SK-N-SH (cell line): ENCODE results near the gene SEPTIN10. TPM values are rescaled to one million over a fixed set of nuclear protein-coding genes. Genes with fewer than 3 reads are reported as not detected.

Experiments used
- CTCF ChIA-PET: fragments of 300-600, 350-600 bp; formaldehyde crosslinking; extraction: SDS; loops from one replicate; lab custom pipeline; 2021; lab: Yijun Ruan, JAX
- POLR2A ChIA-PET: fragments of 350-600 bp; sonication (Branson Sonifier 250); formaldehyde crosslinking; extraction: SDS; loops from one replicate; lab custom pipeline; 2020; ENCODE audit warnings: antibody characterized with exemption, inconsistent platforms; lab: Yijun Ruan, JAX
- DNase-seq: peaks from one replicate; pipeline ENCODE4 v3.0.0; 2012
- H2AFZ ChIP-seq: fragments of 200-600 bp; sonication (generic); 2 replicates; pipeline ENCODE4 v1.8.1; 2016; ENCODE audit warnings: antibody characterized with exemption, mild to moderate bottlenecking, low read depth
- H3F3A ChIP-seq: fragments of 200-600 bp; sonication (generic); replicated peaks from 2 replicates; pipeline ENCODE3; 2016; ENCODE audit warnings: antibody characterized with exemption, mild to moderate bottlenecking; ENCODE audit not compliant: insufficient read depth
- H3K27ac ChIP-seq, 2 experiments: fragments of 200-500 bp in 1 of 2; fragments of 200-600 bp in 1 of 2; sonication (Bioruptor generic) in 1 of 2; sonication (generic), shearing (Covaris generic) in 1 of 2; 2 replicates each; pipeline versions ENCODE4 v1.5.1 to v1.6.1; 2014 to 2016; ENCODE audit warnings: low read depth in 2 of 2, inconsistent platforms in 1 of 2, low read length in 1 of 2, mild to moderate bottlenecking in 1 of 2, mixed read lengths in 1 of 2
- H3K27me3 ChIP-seq: fragments of 200-600 bp; sonication (generic), shearing (Covaris generic); 2 replicates; pipeline ENCODE4 v1.6.1; 2016; ENCODE audit warnings: mixed run types; ENCODE audit not compliant: insufficient read depth
- H3K36me3 ChIP-seq, 2 experiments: fragments of 200-500 bp in 1 of 2; fragments of 200-600 bp in 1 of 2; sonication (Bioruptor generic) in 1 of 2; sonication (generic) in 1 of 2; replicated peaks in 1 of 2; 2 replicates each; pipeline versions ENCODE3 to v1.5.1; 2014 to 2016; ENCODE audit warnings: low read length in 1 of 2, mild to moderate bottlenecking in 1 of 2; ENCODE audit not compliant: insufficient read depth in 2 of 2, control insufficient read depth in 1 of 2
- H3K4me1 ChIP-seq, 2 experiments: fragments of 200-500 bp in 1 of 2; fragments of 200-600 bp in 1 of 2; sonication (Bioruptor generic) in 1 of 2; sonication (generic), shearing (Covaris generic) in 1 of 2; 2 replicates each; pipeline versions ENCODE4 v1.5.1 to v1.6.1; 2014 to 2016; ENCODE audit warnings: low read depth in 1 of 2, low read length in 1 of 2, mixed run types in 1 of 2; ENCODE audit not compliant: insufficient read depth in 2 of 2, control insufficient read depth in 1 of 2
- H3K4me2 ChIP-seq: fragments of 200-600 bp; sonication (generic), shearing (Covaris generic); 2 replicates; pipeline ENCODE4 v1.6.1; 2017; ENCODE audit warnings: mixed run types
- H3K4me3 ChIP-seq, 2 experiments: fragments of 200-500 bp in 1 of 2; fragments of 200-600 bp in 1 of 2; sonication (Bioruptor generic) in 1 of 2; sonication (generic), shearing (Covaris generic) in 1 of 2; 2 replicates each; pipeline versions ENCODE4 v1.5.1 to v1.8.1; 2014 to 2016; ENCODE audit warnings: low read depth in 2 of 2, inconsistent platforms in 1 of 2, low read length in 1 of 2, mild to moderate bottlenecking in 1 of 2, mixed read lengths in 1 of 2, moderate library complexity in 1 of 2
- H3K79me2 ChIP-seq: fragments of 200-600 bp; sonication (generic); 2 replicates; pipeline ENCODE4 v1.8.1; 2017; ENCODE audit warnings: mild to moderate bottlenecking; ENCODE audit not compliant: insufficient read depth
- H3K9ac ChIP-seq: fragments of 200-600 bp; sonication (generic); 2 replicates; pipeline ENCODE4 v1.6.1; 2017; ENCODE audit warnings: mixed run types
- H3K9me2 ChIP-seq: fragments of 200-600 bp; sonication (generic); 2 replicates; pipeline ENCODE4 v1.6.1; 2017; ENCODE audit warnings: mixed run types
- H3K9me3 ChIP-seq: fragments of 200-600 bp; sonication (generic); 2 replicates; pipeline ENCODE4 v1.6.1; 2017; ENCODE audit warnings: mixed run types, mild to moderate bottlenecking, moderate library complexity
- H4K20me1 ChIP-seq: fragments of 200-600 bp; sonication (generic); 2 replicates; pipeline ENCODE4 v1.6.1; 2017; ENCODE audit warnings: mild to moderate bottlenecking, mixed run types; ENCODE audit not compliant: insufficient read depth
- ELF1 ChIP-seq: IDR thresholded peaks from 2 replicates; pipeline ENCODE4 v1.4.0; 2012
- EP300 ChIP-seq, 2 experiments: IDR thresholded peaks; 2 replicates each; pipeline versions ENCODE4 v1.4.0 to v1.6.1; 2012; ENCODE audit warnings: borderline replicate concordance in 1 of 2, low read depth in 1 of 2, low read length in 1 of 2
- FOSL2 ChIP-seq: IDR thresholded peaks from 2 replicates; pipeline ENCODE4 v1.4.0; 2012; ENCODE audit warnings: low read depth, mild to moderate bottlenecking, moderate library complexity, borderline replicate concordance
- FOXJ3 ChIP-seq: sonication (generic); formaldehyde crosslinking; IDR thresholded peaks from 2 replicates; pipeline ENCODE4 v1.5.1; 2020; ENCODE audit warnings: mild to moderate bottlenecking, missing genetic modification reagents
- FOXM1 ChIP-seq: IDR thresholded peaks from 2 replicates; pipeline ENCODE4 v1.4.0; 2012; ENCODE audit warnings: low read depth, mild to moderate bottlenecking
- GATA2 ChIP-seq: sonication (generic); formaldehyde crosslinking; IDR thresholded peaks from 2 replicates; pipeline ENCODE4 v1.5.0; 2020; ENCODE audit warnings: mild to moderate bottlenecking, missing genetic modification reagents
- JUND ChIP-seq: IDR thresholded peaks from 2 replicates; pipeline ENCODE4 v1.4.0; 2012
- MEF2A ChIP-seq: IDR thresholded peaks from 2 replicates; pipeline ENCODE4 v1.4.0; 2012; ENCODE audit warnings: low read depth, borderline replicate concordance
- MXI1 ChIP-seq: IDR thresholded peaks from 2 replicates; pipeline ENCODE4 v1.6.1; 2012; ENCODE audit warnings: mild to moderate bottlenecking, low read depth, low read length, improper control_type of control experiment
- NFIC ChIP-seq: IDR thresholded peaks from 2 replicates; pipeline ENCODE4 v1.4.0; 2012; ENCODE audit warnings: borderline replicate concordance
- NRF1 ChIP-seq: IDR thresholded peaks from 2 replicates; pipeline ENCODE4 v1.6.1; 2012; ENCODE audit warnings: low read depth, mild to moderate bottlenecking, low read length
- POLR2AphosphoS5 ChIP-seq: IDR thresholded peaks from 2 replicates; pipeline ENCODE4 v1.6.1; 2012; ENCODE audit warnings: low read depth, low read length
- RFX5 ChIP-seq: IDR thresholded peaks from 2 replicates; pipeline ENCODE4 v1.6.1; 2012; ENCODE audit warnings: mild to moderate bottlenecking, improper control_type of control experiment, low read length
- RXRA ChIP-seq: IDR thresholded peaks from 2 replicates; pipeline ENCODE4 v1.4.0; 2012; ENCODE audit warnings: low read depth, mild to moderate bottlenecking, borderline replicate concordance
- SIN3A ChIP-seq: IDR thresholded peaks from 2 replicates; pipeline ENCODE4 v1.6.1; 2012; ENCODE audit warnings: low read depth, mild to moderate bottlenecking, low read length, moderate library complexity, borderline replicate concordance
- TAF1 ChIP-seq: IDR thresholded peaks from 2 replicates; pipeline ENCODE4 v1.6.1; 2012; ENCODE audit warnings: low read depth, mild to moderate bottlenecking, low read length, moderate library complexity, borderline replicate concordance
- TCF12 ChIP-seq: IDR thresholded peaks from 2 replicates; pipeline ENCODE4 v1.4.0; 2012
- TEAD4 ChIP-seq: IDR thresholded peaks from 2 replicates; pipeline ENCODE4 v1.4.0; 2012; ENCODE audit warnings: mild to moderate bottlenecking, borderline replicate concordance; ENCODE audit not compliant: insufficient read depth
- YY1 ChIP-seq: IDR thresholded peaks from 2 replicates; pipeline ENCODE4 v1.4.0; 2012; ENCODE audit warnings: low read depth, mild to moderate bottlenecking
- WGBS: methylation state at CpG from one replicate; pipeline ENCODE4 v1.1.6; 2017; ENCODE audit warnings: low lambda C conversion rate; 5-methylcytosine and 5-hydroxymethylcytosine counted together
- polyA plus RNA-seq, 3 experiments: library from polyadenylated mRNA; depleted of rRNA; stranded (reverse); fragments of >200 nt; gene quantifications; 2 replicates each; pipeline ENCODE4 v1.2.3, GENCODE V29; 2012
- TF ChIP-seq, protein P1 (sequence below): IDR thresholded peaks from 2 replicates; pipeline ENCODE4; 2012
- TF ChIP-seq, protein P2 (sequence below): fragments of 150-350 bp; IDR thresholded peaks from 2 replicates; pipeline ENCODE4 v1.6.1; 2016; ENCODE audit warnings: mild to moderate bottlenecking, low read depth, low read length
- TF ChIP-seq, protein P3 (sequence below): IDR thresholded peaks from 2 replicates; pipeline ENCODE4 v1.4.0; 2012; ENCODE audit warnings: low read depth, borderline replicate concordance
- TF ChIP-seq, protein P4 (sequence below): IDR thresholded peaks from 2 replicates; pipeline ENCODE4 v1.4.0; 2012; ENCODE audit warnings: low read depth, borderline replicate concordance
- TF ChIP-seq, protein P5 (sequence below): IDR thresholded peaks from 2 replicates; pipeline ENCODE4 v1.4.0; 2012; ENCODE audit warnings: low read depth
- TF ChIP-seq, protein P6 (sequence below): fragments of 150-350 bp; IDR thresholded peaks from 2 replicates; pipeline ENCODE4 v1.6.1; 2017; ENCODE audit warnings: antibody characterized with exemption, low read length, low read depth, borderline replicate concordance

Gene SEPTIN10
- polyA plus RNA-seq, 1 of the 3 experiments (the other 2 are of a cell fraction) = 46.5 TPM

DNA sequence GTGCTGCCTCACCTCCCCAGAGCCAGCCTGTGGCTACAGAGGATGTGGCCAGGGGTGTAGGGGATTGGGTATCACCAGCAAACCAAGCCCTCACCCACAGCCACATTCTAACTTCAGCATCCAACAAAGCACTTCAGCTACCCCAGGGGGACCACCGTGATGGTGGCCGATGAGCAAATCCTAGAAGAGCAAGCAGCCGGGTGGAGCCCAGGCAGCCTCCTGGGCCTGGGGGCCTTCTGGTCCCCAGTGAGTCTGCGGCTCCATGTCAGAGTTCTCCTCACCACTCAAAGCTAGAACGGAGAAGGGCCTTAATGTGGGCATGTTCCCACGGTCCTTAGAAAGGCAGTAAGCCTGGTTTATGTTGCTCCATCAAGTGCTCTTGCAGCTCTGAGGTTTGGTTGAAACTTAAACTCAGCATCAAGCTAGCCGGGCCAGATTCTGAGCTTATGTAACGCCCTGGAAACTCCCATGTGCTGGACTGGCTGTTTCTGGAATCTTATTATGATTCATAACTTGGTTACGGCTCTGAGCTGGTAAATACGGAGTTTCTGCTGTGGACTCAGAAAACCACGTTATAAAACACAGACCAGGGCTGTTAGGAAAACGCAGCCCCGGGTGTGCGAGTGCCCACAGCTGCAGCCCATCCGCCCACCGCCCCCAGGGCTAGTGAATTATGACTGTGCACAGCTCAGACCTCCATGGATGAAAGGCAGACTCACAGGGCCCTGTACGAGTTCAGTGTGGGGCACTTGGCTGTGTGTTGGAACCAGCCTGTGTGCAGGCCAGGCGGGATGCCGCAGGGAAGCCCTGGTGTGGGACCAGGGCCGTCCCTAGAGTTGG is 99.8 kb downstream of the SEPTIN10 start:
- DNase-seq = peak; percentile 62
- TF ChIP-seq RXRA = no peak
- peak in 1 of 2 experiments; percentile 32; a peak in 1 of 4 replicates for TF ChIP-seq EP300 (IDR thresholded peaks at IDR 0.05; ENCODE audit: borderline replicate concordance in 1 of 2, low read depth in 1 of 2, low read length in 1 of 2)
- TF ChIP-seq, protein P1, sequence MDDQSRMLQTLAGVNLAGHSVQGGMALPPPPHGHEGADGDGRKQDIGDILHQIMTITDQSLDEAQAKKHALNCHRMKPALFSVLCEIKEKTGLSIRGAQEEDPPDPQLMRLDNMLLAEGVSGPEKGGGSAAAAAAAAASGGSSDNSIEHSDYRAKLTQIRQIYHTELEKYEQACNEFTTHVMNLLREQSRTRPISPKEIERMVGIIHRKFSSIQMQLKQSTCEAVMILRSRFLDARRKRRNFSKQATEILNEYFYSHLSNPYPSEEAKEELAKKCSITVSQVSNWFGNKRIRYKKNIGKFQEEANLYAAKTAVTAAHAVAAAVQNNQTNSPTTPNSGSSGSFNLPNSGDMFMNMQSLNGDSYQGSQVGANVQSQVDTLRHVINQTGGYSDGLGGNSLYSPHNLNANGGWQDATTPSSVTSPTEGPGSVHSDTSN = peak; percentile 19; the same call in 1 of the 2 replicates
- TF ChIP-seq, protein P2, sequence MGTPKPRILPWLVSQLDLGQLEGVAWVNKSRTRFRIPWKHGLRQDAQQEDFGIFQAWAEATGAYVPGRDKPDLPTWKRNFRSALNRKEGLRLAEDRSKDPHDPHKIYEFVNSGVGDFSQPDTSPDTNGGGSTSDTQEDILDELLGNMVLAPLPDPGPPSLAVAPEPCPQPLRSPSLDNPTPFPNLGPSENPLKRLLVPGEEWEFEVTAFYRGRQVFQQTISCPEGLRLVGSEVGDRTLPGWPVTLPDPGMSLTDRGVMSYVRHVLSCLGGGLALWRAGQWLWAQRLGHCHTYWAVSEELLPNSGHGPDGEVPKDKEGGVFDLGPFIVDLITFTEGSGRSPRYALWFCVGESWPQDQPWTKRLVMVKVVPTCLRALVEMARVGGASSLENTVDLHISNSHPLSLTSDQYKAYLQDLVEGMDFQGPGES = no peak
- TF ChIP-seq NRF1 = no peak
- TF ChIP-seq, protein P3, sequence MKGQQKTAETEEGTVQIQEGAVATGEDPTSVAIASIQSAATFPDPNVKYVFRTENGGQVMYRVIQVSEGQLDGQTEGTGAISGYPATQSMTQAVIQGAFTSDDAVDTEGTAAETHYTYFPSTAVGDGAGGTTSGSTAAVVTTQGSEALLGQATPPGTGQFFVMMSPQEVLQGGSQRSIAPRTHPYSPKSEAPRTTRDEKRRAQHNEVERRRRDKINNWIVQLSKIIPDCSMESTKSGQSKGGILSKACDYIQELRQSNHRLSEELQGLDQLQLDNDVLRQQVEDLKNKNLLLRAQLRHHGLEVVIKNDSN = no peak
- TF ChIP-seq FOSL2 = peak; percentile 71
- TF ChIP-seq, protein P4, sequence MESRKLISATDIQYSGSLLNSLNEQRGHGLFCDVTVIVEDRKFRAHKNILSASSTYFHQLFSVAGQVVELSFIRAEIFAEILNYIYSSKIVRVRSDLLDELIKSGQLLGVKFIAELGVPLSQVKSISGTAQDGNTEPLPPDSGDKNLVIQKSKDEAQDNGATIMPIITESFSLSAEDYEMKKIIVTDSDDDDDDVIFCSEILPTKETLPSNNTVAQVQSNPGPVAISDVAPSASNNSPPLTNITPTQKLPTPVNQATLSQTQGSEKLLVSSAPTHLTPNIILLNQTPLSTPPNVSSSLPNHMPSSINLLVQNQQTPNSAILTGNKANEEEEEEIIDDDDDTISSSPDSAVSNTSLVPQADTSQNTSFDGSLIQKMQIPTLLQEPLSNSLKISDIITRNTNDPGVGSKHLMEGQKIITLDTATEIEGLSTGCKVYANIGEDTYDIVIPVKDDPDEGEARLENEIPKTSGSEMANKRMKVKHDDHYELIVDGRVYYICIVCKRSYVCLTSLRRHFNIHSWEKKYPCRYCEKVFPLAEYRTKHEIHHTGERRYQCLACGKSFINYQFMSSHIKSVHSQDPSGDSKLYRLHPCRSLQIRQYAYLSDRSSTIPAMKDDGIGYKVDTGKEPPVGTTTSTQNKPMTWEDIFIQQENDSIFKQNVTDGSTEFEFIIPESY = no peak
- TF ChIP-seq TCF12 = peak; percentile 63
- peak; percentile 11; the same call in 1 of the 2 replicates for TF ChIP-seq TAF1
- TF ChIP-seq FOXJ3 (CRISPR knock-in tag) = no peak
- TF ChIP-seq JUND = no peak; the same call in 1 of the 2 replicates
- TF ChIP-seq MXI1 = no peak
- TF ChIP-seq, protein P5, sequence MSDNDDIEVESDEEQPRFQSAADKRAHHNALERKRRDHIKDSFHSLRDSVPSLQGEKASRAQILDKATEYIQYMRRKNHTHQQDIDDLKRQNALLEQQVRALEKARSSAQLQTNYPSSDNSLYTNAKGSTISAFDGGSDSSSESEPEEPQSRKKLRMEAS = peak; percentile 79; the same call in 1 of the 2 replicates
- TF ChIP-seq SIN3A = no peak
- TF ChIP-seq ELF1 = no peak
- TF ChIP-seq MEF2A = no peak
- no peak for TF ChIP-seq RFX5
- TF ChIP-seq TEAD4 = 0 out of 2 replicates have a peak, but pooled peaks have one; percentile 10
- TF ChIP-seq FOXM1 = no peak
- no peak for TF ChIP-seq GATA2 (CRISPR knock-in tag)
- no peak for TF ChIP-seq NFIC
- TF ChIP-seq, protein P6, sequence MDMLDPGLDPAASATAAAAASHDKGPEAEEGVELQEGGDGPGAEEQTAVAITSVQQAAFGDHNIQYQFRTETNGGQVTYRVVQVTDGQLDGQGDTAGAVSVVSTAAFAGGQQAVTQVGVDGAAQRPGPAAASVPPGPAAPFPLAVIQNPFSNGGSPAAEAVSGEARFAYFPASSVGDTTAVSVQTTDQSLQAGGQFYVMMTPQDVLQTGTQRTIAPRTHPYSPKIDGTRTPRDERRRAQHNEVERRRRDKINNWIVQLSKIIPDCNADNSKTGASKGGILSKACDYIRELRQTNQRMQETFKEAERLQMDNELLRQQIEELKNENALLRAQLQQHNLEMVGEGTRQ = no peak
- no peak for TF ChIP-seq YY1
- TF ChIP-seq POLR2AphosphoS5 = peak; percentile 18; the same call in 1 of the 2 replicates

More for the DNA sequence above, 99.8 kb downstream of the SEPTIN10 start:
- no peaks in the 10 kb centered on the region for H3K36me3 ChIP-seq
- H3K27ac ChIP-seq = peak overlapping the region; percentile 66 to 75
- no peaks in the 10 kb centered on the region for H3K79me2 ChIP-seq
- H3K27me3 ChIP-seq = no peaks in the 10 kb centered on the region
- no peak overlapping the region for H3K4me3 ChIP-seq
- CTCF ChIA-PET = interaction anchor here (1.2 to 1.3 kb wide), 3 partner anchors 32 to 387 kb away, joined by 3 to 5 read pairs (median 4); partner anchors contain the start of gene SH3RF3
- POLR2A ChIA-PET = no interaction called here
- peaks cover 5% of the 10 kb centered on the region for H3F3A ChIP-seq
- H2AFZ ChIP-seq = peak overlapping the region; percentile 88
- WGBS = 18% methylated on average over 13 of the region's 20 CpGs
- no peaks in the 10 kb centered on the region for H4K20me1 ChIP-seq
- H3K4me2 ChIP-seq = peak overlapping the region; percentile 66; the same call in 1 of the 2 replicates
- no peaks in the 10 kb centered on the region for H3K9me3 ChIP-seq
- peaks cover 4 to 19% of the 10 kb centered on the region in 2 experiments; a peak in 2 of 4 replicates for H3K4me1 ChIP-seq
- no peaks in the 10 kb centered on the region for H3K9me2 ChIP-seq
- peak overlapping the region; percentile 53 for H3K9ac ChIP-seq
